Right ventricle myocardium inferior (tissue), 1 donor: ENCODE results near the gene SLIT3. TPM values are rescaled to one million over a fixed set of nuclear protein-coding genes. Genes with fewer than 3 reads are reported as not detected.

Source experiments
- ATAC-seq: fragments of 200-7000 bp; cut with Tn5 transposase; one replicate; pipeline ENCODE4 v1.9.1; 2020; ENCODE audit warnings: mild to moderate bottlenecking, moderate library complexity
- DNase-seq: peaks from one replicate; pipeline ENCODE4 v3.0.0; 2021; ENCODE audit errors: missing footprints
- intact Hi-C: fragments of 100-400 bp; cut with DNase I; formaldehyde crosslinking; loops from one replicate; pipeline ENCODE4 v1.11.0; 2022
- total RNA-seq: library from RNA; stranded (reverse); fragmentation: NEBNext Ultra II Directional; extraction: Animal tissue kit (Norgen Biotek cat#: 25700); gene quantifications from one replicate; pipeline ENCODE4 v1.2.1, GENCODE V29; 2021
- donor health status: DM: no; HTN: yes; CAD: no; lungs with severe emphysema.

The SLIT3 gene
- total RNA-seq, 1 donor from 2014 or later, result 12.4 TPM

- no peak for ATAC-seq
- no peak for DNase-seq
- intact Hi-C loops, result no loop called here
Observed at GRCh38 chr5:168860081-168860480, 440.9 kb downstream of the SLIT3 start.

- intact Hi-C loops, result no loop called here
- ATAC-seq (no peak), DNase-seq (no peak)
Observed at GRCh38 chr5:168859471-168859870, 441.5 kb downstream of the SLIT3 start.

GRCh38 chr5:168858994-168859393, 441.9 kb downstream of the SLIT3 start:
- DNase-seq (no peak), ATAC-seq (no peak)
- intact Hi-C loops, result no loop called here

- DNase-seq (no peak), ATAC-seq (no peak)
- intact Hi-C loops, result no loop called here
Observed at GRCh38 chr5:168858371-168858770, 442.6 kb downstream of the SLIT3 start.

- ATAC-seq (no peak), DNase-seq (no peak)
Observed at GRCh38 chr5:168853972-168854371, 447.0 kb downstream of the SLIT3 start.

GRCh38 chr5:168852329-168852728, 448.6 kb downstream of the SLIT3 start:
- ATAC-seq, result no peak
- no peak for DNase-seq
- intact Hi-C loops, result no loop called here

More at GRCh38 chr5:168853972-168854371, 447.0 kb downstream of the SLIT3 start:
- intact Hi-C loops, result no loop called here

GRCh38 chr5:168851902-168852321, 449.0 kb downstream of the SLIT3 start:
- DNase-seq (no peak), ATAC-seq (no peak)
- intact Hi-C loops, result no loop called here

- ATAC-seq, result no peak
- intact Hi-C loops, result no loop called here
Observed at GRCh38 chr5:168850683-168851082, 450.3 kb downstream of the SLIT3 start.

GRCh38 chr5:168848569-168848968, 452.4 kb downstream of the SLIT3 start:
- no peak for ATAC-seq
- intact Hi-C loops, result no loop called here
- DNase-seq, result no peak

More at GRCh38 chr5:168850683-168851082, 450.3 kb downstream of the SLIT3 start:
- DNase-seq, result no peak

GRCh38 chr5:168847511-168848073, 453.3 kb downstream of the SLIT3 start:
- DNase-seq, result no peak
- intact Hi-C loops, result no loop called here
- ATAC-seq, result no peak

GRCh38 chr5:168844922-168845296, 456.0 kb downstream of the SLIT3 start:
- intact Hi-C loops, result no loop called here
- ATAC-seq (no peak), DNase-seq (no peak)

- DNase-seq, result no peak
- intact Hi-C loops, result no loop called here
Observed at GRCh38 chr5:168844016-168844921, 456.7 kb downstream of the SLIT3 start.

GRCh38 chr5:168843277-168844015, 457.5 kb downstream of the SLIT3 start:
- DNase-seq, result no peak
- intact Hi-C loops, result no loop called here
- peak; percentile 66 for ATAC-seq

More at GRCh38 chr5:168844016-168844921, 456.7 kb downstream of the SLIT3 start:
- no peak for ATAC-seq

GRCh38 chr5:168842571-168843205, 458.3 kb downstream of the SLIT3 start:
- intact Hi-C loops, result no loop called here
- DNase-seq, result no peak
- ATAC-seq, result peak; percentile 65

- no peak for DNase-seq
- ATAC-seq, result no peak
- intact Hi-C loops, result no loop called here
Observed at GRCh38 chr5:168837852-168838251, 463.1 kb downstream of the SLIT3 start.

GRCh38 chr5:168836603-168837231, 464.2 kb downstream of the SLIT3 start:
- ATAC-seq (no peak), DNase-seq (no peak)
- intact Hi-C loops, result no loop called here

GRCh38 chr5:168833936-168834335, 467.0 kb downstream of the SLIT3 start:
- intact Hi-C loops, result no loop called here
- ATAC-seq (no peak), DNase-seq (no peak)

GRCh38 chr5:168833383-168833782, 467.6 kb downstream of the SLIT3 start:
- ATAC-seq (no peak), DNase-seq (no peak)
- intact Hi-C loops, result no loop called here

GRCh38 chr5:168832308-168832707, 468.6 kb downstream of the SLIT3 start:
- DNase-seq (no peak), ATAC-seq (no peak)
- intact Hi-C loops, result no loop called here
